MCF 10A (cell line): Measurements from ENCODE around the gene SAMD14. TPM values are rescaled to one million over a fixed set of nuclear protein-coding genes. Genes with fewer than 3 reads are reported as not detected.

Experiments used
- BruUV-seq: library from RNA; stranded (reverse); fragments of 400-500 nt; replicated peaks from 2 replicates; lab custom pipeline; 2021; lab: Mats Ljungman, UMichigan
- CTCF ChIA-PET: fragments of 300-600 bp; sonication (Branson Sonifier 250); formaldehyde crosslinking; extraction: SDS; loops from one replicate; lab custom pipeline; 2021; ENCODE audit warnings: antibody characterized with exemption, inconsistent platforms; lab: Yijun Ruan, JAX
- POLR2A ChIA-PET: fragments of 300-600, 350-650 bp; sonication (Branson Sonifier 250); formaldehyde crosslinking; extraction: SDS; loops from one replicate; lab custom pipeline; 2020; ENCODE audit warnings: antibody characterized with exemption, inconsistent platforms; lab: Yijun Ruan, JAX
- DNase-seq: peaks from one replicate; pipeline ENCODE4 v3.0.0-alpha.2; 2018; ENCODE audit not compliant: unreplicated experiment
- H3K27ac Mint-ChIP-seq: one replicate; pipeline ENCODE4 v1.8.0; 2022; ENCODE audit warnings: mild to moderate bottlenecking, low read depth, mixed read lengths; ENCODE audit not compliant: unreplicated experiment
- H3K27me3 Mint-ChIP-seq: one replicate; pipeline ENCODE4 v1.8.0; 2022; ENCODE audit warnings: mixed read lengths; ENCODE audit not compliant: insufficient read depth, unreplicated experiment
- H3K36me3 Mint-ChIP-seq: one replicate; pipeline ENCODE4 v1.8.0; 2022; ENCODE audit warnings: mild to moderate bottlenecking, moderate library complexity, mixed read lengths; ENCODE audit not compliant: insufficient read depth, unreplicated experiment
- H3K4me1 Mint-ChIP-seq: one replicate; pipeline ENCODE4 v1.8.0; 2022; ENCODE audit warnings: mixed read lengths; ENCODE audit not compliant: insufficient read depth, unreplicated experiment
- H3K4me3 Mint-ChIP-seq: one replicate; pipeline ENCODE4 v1.8.0; 2022; ENCODE audit warnings: mild to moderate bottlenecking, moderate library complexity, mixed read lengths; ENCODE audit not compliant: unreplicated experiment
- H3K9me3 Mint-ChIP-seq: one replicate; pipeline ENCODE4 v1.8.0; 2022; ENCODE audit warnings: mixed read lengths; ENCODE audit not compliant: unreplicated experiment
- intact Hi-C: fragments of 100-400 bp; cut with micrococcal nuclease; formaldehyde crosslinking; loops from 2 replicates; pipeline ENCODE4 v1.14.1; 2022
- total RNA-seq: library from RNA; stranded (reverse); gene quantifications from 2 replicates; pipeline ENCODE4 v1.2.3, GENCODE V29; 2022
- TF ChIP-seq, protein P1 (sequence below): fragments of 200-600 bp; IDR thresholded peaks from one replicate; pipeline ENCODE4 v1.8.0; 2022; ENCODE audit warnings: antibody characterized with exemption, mild to moderate bottlenecking; ENCODE audit not compliant: unreplicated experiment

The SAMD14 gene
- total RNA-seq, 1 experiment from 2014 or later, result 0.09 TPM

DNA sequence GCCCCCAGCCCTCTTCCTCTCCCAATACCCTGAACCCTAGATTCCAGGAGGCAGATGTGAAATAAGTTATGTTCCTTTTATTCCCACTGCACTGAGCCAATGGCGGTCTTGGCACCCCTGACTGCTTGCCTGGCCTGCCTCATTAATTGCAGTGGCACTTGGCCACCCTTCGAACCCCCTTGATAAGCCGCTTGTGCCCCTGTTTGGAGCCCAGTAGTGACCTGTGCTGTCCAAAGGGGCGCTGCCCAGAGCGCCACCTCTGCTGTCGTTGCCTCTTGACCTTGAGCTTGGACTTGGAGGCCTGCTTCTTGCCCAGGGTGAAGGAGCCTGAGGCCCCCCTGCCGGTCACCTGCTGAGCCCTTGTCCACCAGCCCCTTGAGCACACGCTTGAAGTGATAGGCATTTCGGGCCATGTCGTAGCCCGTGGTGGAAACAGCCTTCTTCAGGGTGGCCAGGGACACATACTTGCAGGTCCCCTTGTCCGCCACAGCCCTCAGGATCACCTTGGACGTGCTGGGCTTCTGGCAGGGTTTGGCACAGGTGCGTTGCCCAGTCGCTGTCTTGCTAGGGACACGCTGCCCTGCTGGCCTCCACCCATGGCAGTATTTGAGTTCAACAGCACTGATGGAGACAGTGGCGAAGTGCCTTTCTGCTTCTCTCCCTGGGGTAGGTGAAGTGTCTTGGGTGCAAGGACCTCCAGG is 41.6 kb upstream of the SAMD14 start:
- Mint-ChIP-seq H3K4me3 (no peak overlapping the region), H3K36me3 (peaks cover 5% of the 10 kb centered on the region), H3K9me3 (no peaks in the 10 kb centered on the region), H3K27me3 (no peaks in the 10 kb centered on the region), H3K27ac (peak overlapping the region; percentile 69), H3K4me1 (peaks cover 21% of the 10 kb centered on the region)
- ChIA-PET POLR2A (interaction anchor here (1.1 kb wide), 1 partner anchor 25 kb away, joined by 3 read pairs; no protein-coding TSS in a partner anchor), CTCF (interaction anchor here (0.9 to 5.3 kb wide), 4 partner anchors 10 to 125 kb away, joined by 4 to 122 read pairs (median 28); no protein-coding TSS in a partner anchor)
- intact Hi-C loops, result no loop called here
- TF ChIP-seq, protein P1, sequence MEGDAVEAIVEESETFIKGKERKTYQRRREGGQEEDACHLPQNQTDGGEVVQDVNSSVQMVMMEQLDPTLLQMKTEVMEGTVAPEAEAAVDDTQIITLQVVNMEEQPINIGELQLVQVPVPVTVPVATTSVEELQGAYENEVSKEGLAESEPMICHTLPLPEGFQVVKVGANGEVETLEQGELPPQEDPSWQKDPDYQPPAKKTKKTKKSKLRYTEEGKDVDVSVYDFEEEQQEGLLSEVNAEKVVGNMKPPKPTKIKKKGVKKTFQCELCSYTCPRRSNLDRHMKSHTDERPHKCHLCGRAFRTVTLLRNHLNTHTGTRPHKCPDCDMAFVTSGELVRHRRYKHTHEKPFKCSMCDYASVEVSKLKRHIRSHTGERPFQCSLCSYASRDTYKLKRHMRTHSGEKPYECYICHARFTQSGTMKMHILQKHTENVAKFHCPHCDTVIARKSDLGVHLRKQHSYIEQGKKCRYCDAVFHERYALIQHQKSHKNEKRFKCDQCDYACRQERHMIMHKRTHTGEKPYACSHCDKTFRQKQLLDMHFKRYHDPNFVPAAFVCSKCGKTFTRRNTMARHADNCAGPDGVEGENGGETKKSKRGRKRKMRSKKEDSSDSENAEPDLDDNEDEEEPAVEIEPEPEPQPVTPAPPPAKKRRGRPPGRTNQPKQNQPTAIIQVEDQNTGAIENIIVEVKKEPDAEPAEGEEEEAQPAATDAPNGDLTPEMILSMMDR, result no peak
- DNase-seq, result no peak
- no TSS peak for BruUV-seq

DNA sequence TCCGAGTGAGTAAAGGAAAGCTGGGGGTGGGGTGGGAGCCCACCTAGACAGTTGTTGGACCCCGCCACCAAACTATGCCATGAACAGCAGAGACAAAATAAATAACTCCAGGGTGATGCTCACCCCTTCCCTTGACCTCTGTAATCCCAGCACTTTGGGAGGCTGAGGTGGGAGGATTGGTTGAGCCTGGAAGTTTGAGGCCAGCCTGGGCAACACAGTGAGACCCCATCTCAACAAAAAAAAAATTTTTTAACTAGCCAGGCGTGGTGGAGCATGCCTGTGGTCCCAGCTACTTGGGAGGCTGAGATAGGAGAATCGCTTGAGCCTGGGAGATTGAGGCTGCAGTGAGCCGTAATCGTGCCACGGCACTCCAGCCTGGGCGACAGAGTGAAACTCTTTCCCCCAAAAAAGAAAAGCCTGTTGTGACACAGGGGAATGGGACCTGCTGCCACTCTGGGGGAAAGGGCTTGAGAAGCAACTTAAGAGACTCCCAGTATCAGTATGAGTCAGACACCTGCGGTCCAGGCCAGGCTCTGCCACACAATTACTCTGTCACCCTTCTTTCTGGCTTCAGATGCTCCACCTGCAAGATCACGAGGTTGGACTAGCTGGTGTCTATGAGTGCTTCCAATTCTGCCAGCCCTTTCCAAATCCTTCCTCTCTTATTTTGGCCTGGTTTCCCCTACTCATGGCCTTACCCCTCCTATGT is 40.9 kb upstream of the SAMD14 start:
- intact Hi-C loops, result no loop called here
- Mint-ChIP-seq H3K27me3 (no peaks in the 10 kb centered on the region), H3K9me3 (no peaks in the 10 kb centered on the region), H3K4me3 (no peak overlapping the region), H3K4me1 (peaks cover 21% of the 10 kb centered on the region), H3K27ac (peak overlapping the region; percentile 69), H3K36me3 (peaks cover 5% of the 10 kb centered on the region)
- CTCF ChIA-PET, result interaction anchor here (0.6 to 5.3 kb wide), 15 partner anchors 9 to 224 kb away, joined by 3 to 122 read pairs (median 7); partner anchors contain the start of gene COL1A1
- POLR2A ChIA-PET, result interaction anchor here (1.1 to 3.3 kb wide), 3 partner anchors 7 to 26 kb away, joined by 3 to 15 read pairs (median 9); no protein-coding TSS in a partner anchor
- no TSS peak for BruUV-seq
- DNase-seq, result peak; percentile 52
- TF ChIP-seq, protein P1, result no peak

DNA sequence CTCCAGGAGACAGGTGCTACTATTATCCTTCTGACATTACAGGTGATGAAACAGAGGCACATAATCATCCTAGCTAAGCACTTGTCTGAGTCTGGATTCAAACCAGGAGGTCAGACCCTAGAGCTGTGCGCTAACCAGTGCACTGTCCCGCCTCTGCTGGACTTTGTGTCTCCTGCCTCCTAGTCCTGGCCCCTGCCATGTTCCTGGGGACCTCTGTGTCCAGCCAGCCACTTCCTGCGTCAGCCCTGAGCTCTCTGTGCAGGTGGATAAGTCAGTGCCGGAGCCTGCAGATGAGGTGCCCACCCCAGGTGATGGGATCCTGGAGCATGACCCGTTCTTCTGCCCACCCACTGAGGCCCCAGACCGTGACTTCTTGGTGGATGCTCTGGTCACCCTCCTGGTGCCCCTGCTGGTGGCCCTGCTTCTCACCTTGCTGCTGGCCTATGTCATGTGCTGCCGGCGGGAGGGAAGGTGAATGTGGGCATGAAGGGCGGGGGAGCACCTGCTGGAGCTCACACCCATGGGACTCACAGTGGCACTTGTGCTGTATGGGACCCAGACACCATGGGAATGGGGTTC is 40.0 kb upstream of the SAMD14 start:
- Mint-ChIP-seq H3K36me3 (peaks cover 5% of the 10 kb centered on the region), H3K9me3 (no peaks in the 10 kb centered on the region), H3K27me3 (no peaks in the 10 kb centered on the region), H3K27ac (no peak overlapping the region), H3K4me1 (peaks cover 21% of the 10 kb centered on the region), H3K4me3 (no peak overlapping the region)
- intact Hi-C loops, result loop anchor here (1.0 kb wide), 2 partner anchors 28 to 127 kb away; no protein-coding TSS in a partner anchor
- DNase-seq, result no peak
- BruUV-seq, result no TSS peak
- ChIA-PET CTCF (interaction anchor here (0.6 to 5.3 kb wide), 52 partner anchors 8 to 672 kb away, joined by 3 to 122 read pairs (median 5); partner anchors contain the start of gene COL1A1), POLR2A (interaction anchor here (0.8 to 3.3 kb wide), 5 partner anchors 8 to 123 kb away, joined by 3 to 15 read pairs (median 9); no protein-coding TSS in a partner anchor)
- TF ChIP-seq, protein P1, result no peak
